NT2/D1 (cell line): ENCODE measurements around the gene LIPK.

Source experiments
- SUZ12 ChIP-seq: IDR thresholded peaks from 2 replicates; pipeline ENCODE4 v1.6.1; 2011; ENCODE audit not compliant: insufficient read length, insufficient read depth; ENCODE audit errors: extremely low read depth
- YY1 ChIP-seq: IDR thresholded peaks from 2 replicates; pipeline ENCODE4 v1.6.1; 2011; ENCODE audit not compliant: insufficient read length, insufficient read depth
- ZNF274 ChIP-seq: IDR thresholded peaks from 2 replicates; pipeline ENCODE4 v1.6.1; 2011; ENCODE audit warnings: mild to moderate bottlenecking, low read depth, low read length

GRCh38 chr10:88657901-88658300, 48.1 kb upstream of the LIPK start:
- no peak for TF ChIP-seq YY1
- TF ChIP-seq ZNF274 = no peak
- no peak for TF ChIP-seq SUZ12
